Measurements from ENCODE around the gene C11orf97. TPM values are rescaled to one million over a fixed set of nuclear protein-coding genes. Genes with fewer than 3 reads are reported as not detected.

The C11orf97 gene
- polyA plus RNA-seq, 2 of the 4 experiments (the other 2 are of a cell fraction) = not detected

DNA sequence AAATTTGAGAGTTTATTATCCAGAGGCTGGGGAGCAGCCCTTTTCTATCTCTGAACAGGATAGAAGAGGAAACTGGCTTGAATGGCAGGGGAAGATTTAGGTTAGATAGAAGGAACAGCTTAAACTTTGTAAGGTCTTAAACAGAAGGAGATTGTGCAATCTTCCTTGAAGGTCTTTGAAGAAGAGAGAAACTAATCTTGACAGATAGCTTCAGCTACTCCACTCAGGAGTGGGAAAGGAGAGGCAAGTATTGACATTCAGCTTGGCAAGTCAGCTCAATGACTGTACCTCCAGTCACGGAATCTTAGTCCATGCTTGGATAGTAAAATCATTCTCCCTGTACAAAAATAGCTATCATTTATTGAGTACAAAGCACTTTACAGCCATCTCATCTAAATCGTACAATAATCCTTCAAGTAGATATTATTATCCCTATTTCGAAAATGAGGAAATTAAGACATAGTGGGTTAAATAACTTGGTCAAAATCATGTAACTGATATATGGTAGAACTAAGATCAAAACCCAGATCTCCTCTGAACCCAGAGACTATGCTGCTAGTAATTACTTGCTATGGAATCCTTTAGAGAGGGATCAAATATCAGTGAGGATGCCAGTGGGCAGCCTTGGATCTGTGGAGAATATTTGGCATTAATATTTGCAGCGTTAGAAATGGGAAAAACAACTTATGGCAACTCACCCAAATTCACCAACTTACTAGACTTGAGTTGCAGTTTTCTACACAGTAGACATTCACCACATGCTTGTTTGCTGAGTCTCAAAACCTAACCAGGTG is 14.6 kb downstream of the C11orf97 start:
- ATAC-seq = no peak
- no peak overlapping the region for H3K4me2 ChIP-seq
- DNase-seq (ENCODE audit: low read depth in 1 of 2, low spot score in 1 of 2) = no peak
- ChIA-PET CTCF (no interaction called here), POLR2A (no interaction called here)
- TF ChIP-seq BHLHE40 (IDR thresholded peaks at IDR 0.05; ENCODE audit: low read depth, low read length) (no peak), RAD21 (conservative IDR thresholded peaks at IDR 0.05 in 1 of 2, IDR thresholded peaks at IDR 0.05 in 1 of 2) (no peak), EP300 (IDR thresholded peaks at IDR 0.05) (no peak)
- TF ChIP-seq, protein P1, sequence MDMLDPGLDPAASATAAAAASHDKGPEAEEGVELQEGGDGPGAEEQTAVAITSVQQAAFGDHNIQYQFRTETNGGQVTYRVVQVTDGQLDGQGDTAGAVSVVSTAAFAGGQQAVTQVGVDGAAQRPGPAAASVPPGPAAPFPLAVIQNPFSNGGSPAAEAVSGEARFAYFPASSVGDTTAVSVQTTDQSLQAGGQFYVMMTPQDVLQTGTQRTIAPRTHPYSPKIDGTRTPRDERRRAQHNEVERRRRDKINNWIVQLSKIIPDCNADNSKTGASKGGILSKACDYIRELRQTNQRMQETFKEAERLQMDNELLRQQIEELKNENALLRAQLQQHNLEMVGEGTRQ (IDR thresholded peaks at IDR 0.05) = no peak
- TF ChIP-seq, protein P2, sequence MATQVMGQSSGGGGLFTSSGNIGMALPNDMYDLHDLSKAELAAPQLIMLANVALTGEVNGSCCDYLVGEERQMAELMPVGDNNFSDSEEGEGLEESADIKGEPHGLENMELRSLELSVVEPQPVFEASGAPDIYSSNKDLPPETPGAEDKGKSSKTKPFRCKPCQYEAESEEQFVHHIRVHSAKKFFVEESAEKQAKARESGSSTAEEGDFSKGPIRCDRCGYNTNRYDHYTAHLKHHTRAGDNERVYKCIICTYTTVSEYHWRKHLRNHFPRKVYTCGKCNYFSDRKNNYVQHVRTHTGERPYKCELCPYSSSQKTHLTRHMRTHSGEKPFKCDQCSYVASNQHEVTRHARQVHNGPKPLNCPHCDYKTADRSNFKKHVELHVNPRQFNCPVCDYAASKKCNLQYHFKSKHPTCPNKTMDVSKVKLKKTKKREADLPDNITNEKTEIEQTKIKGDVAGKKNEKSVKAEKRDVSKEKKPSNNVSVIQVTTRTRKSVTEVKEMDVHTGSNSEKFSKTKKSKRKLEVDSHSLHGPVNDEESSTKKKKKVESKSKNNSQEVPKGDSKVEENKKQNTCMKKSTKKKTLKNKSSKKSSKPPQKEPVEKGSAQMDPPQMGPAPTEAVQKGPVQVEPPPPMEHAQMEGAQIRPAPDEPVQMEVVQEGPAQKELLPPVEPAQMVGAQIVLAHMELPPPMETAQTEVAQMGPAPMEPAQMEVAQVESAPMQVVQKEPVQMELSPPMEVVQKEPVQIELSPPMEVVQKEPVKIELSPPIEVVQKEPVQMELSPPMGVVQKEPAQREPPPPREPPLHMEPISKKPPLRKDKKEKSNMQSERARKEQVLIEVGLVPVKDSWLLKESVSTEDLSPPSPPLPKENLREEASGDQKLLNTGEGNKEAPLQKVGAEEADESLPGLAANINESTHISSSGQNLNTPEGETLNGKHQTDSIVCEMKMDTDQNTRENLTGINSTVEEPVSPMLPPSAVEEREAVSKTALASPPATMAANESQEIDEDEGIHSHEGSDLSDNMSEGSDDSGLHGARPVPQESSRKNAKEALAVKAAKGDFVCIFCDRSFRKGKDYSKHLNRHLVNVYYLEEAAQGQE (IDR thresholded peaks at IDR 0.05) = no peak
- WGBS (ENCODE audit: missing lambda C conversion rate) = 51% methylated on average over 4 of the region's 4 CpGs
- no peaks in the 10 kb centered on the region for H3K9me3 ChIP-seq
- no peak overlapping the region for H3K4me3 ChIP-seq
- no peak for FAIRE-seq
- H3K27ac ChIP-seq = no peak overlapping the region
- H3K4me1 ChIP-seq = no peaks in the 10 kb centered on the region

DNA sequence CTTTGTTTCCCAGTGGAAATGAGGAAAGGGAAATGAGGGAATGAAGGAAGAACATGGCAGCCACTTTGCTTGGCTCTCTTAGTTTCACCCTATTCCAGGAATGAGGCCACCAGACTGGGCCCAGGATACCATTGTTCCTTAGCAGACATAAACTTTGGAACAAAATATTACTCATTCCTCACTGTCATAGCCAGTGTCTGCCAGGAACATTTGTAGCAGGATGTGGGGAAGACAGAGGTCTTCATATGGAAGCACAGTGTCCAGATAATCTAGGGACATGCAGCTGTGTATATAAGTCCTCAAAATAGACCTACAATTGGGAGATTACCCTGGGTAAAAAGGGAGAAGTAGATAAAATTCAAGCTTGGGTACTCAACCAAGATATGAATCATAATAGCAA is 16.3 kb downstream of the C11orf97 start:
- FAIRE-seq (no peak), DNase-seq (ENCODE audit: low read depth in 1 of 2, low spot score in 1 of 2) (no peak)
- POLR2A ChIA-PET = no interaction called here

DNA sequence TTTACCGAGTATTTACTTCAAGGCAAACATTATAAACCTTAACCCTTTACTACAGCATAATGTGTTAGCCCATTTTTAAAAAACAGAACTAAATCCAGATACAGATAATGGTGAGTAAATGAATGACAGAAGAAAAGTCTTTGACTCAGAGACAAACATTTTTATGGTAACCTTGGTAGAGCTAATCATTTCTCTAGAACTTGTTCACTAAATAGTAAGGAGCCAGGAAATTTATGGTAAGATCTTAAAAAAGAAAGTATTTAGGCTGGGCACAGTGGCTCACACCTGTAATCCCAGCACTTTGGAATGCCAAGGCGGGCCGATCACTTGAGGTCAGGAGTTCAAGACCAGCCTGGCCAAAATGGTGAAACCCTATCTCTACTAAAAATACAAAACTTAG is 19.9 kb downstream of the C11orf97 start:
- no peak for ATAC-seq
- DNase-seq (ENCODE audit: low read depth in 1 of 2, low spot score in 1 of 2) = no peak
- Histone ChIP-seq H3K4me3 (no peak overlapping the region), H3K9me3 (no peaks in the 10 kb centered on the region), H3K4me2 (no peak overlapping the region), H3K27ac (no peak overlapping the region), H3K4me1 (peaks cover 9% of the 10 kb centered on the region; the same call in 1 of the 3 replicates)
- CTCF ChIA-PET = interaction anchor here (1.0 to 2.2 kb wide), 2 partner anchors 11 to 91 kb away, joined by 3 to 10 read pairs; no protein-coding TSS in a partner anchor
- POLR2A ChIA-PET = no interaction called here
- WGBS (ENCODE audit: missing lambda C conversion rate) = 84% methylated on average over 3 of the region's 3 CpGs
- TF ChIP-seq, protein P3, sequence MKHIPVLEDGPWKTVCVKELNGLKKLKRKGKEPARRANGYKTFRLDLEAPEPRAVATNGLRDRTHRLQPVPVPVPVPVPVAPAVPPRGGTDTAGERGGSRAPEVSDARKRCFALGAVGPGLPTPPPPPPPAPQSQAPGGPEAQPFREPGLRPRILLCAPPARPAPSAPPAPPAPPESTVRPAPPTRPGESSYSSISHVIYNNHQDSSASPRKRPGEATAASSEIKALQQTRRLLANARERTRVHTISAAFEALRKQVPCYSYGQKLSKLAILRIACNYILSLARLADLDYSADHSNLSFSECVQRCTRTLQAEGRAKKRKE (CRISPR knock-in tag; IDR thresholded peaks at IDR 0.05; ENCODE audit: low read depth) = no peak
- no peak for TF ChIP-seq CHD4 (IDR thresholded peaks at IDR 0.05; ENCODE audit: borderline replicate concordance)
- TF ChIP-seq RFX5 (IDR thresholded peaks at IDR 0.05) = no peak
- TF ChIP-seq, protein P4, sequence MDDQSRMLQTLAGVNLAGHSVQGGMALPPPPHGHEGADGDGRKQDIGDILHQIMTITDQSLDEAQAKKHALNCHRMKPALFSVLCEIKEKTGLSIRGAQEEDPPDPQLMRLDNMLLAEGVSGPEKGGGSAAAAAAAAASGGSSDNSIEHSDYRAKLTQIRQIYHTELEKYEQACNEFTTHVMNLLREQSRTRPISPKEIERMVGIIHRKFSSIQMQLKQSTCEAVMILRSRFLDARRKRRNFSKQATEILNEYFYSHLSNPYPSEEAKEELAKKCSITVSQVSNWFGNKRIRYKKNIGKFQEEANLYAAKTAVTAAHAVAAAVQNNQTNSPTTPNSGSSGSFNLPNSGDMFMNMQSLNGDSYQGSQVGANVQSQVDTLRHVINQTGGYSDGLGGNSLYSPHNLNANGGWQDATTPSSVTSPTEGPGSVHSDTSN (IDR thresholded peaks at IDR 0.05) = no peak
- TF ChIP-seq EHMT2 (IDR thresholded peaks at IDR 0.05; ENCODE audit: low read depth) = no peak
- TF ChIP-seq NR3C1 (IDR thresholded peaks at IDR 0.05) = no peak
- no peak for TF ChIP-seq PHF8 (IDR thresholded peaks at IDR 0.05; ENCODE audit: borderline replicate concordance, low read depth)
- TF ChIP-seq, protein P5, sequence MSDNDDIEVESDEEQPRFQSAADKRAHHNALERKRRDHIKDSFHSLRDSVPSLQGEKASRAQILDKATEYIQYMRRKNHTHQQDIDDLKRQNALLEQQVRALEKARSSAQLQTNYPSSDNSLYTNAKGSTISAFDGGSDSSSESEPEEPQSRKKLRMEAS (IDR thresholded peaks at IDR 0.05) = no peak
- TF ChIP-seq, protein P6, sequence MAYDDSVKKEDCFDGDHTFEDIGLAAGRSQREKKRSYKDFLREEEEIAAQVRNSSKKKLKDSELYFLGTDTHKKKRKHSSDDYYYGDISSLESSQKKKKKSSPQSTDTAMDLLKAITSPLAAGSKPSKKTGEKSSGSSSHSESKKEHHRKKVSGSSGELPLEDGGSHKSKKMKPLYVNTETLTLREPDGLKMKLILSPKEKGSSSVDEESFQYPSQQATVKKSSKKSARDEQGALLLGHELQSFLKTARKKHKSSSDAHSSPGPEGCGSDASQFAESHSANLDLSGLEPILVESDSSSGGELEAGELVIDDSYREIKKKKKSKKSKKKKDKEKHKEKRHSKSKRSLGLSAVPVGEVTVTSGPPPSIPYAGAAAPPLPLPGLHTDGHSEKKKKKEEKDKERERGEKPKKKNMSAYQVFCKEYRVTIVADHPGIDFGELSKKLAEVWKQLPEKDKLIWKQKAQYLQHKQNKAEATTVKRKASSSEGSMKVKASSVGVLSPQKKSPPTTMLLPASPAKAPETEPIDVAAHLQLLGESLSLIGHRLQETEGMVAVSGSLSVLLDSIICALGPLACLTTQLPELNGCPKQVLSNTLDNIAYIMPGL (CRISPR knock-in tag; IDR thresholded peaks at IDR 0.05; ENCODE audit: borderline replicate concordance) = no peak
- no peak for TF ChIP-seq NPAS2 (CRISPR knock-in tag; IDR thresholded peaks at IDR 0.05; ENCODE audit: borderline replicate concordance)
- no peak for TF ChIP-seq SMC3 (IDR thresholded peaks at IDR 0.05)
- TF ChIP-seq, protein P7, sequence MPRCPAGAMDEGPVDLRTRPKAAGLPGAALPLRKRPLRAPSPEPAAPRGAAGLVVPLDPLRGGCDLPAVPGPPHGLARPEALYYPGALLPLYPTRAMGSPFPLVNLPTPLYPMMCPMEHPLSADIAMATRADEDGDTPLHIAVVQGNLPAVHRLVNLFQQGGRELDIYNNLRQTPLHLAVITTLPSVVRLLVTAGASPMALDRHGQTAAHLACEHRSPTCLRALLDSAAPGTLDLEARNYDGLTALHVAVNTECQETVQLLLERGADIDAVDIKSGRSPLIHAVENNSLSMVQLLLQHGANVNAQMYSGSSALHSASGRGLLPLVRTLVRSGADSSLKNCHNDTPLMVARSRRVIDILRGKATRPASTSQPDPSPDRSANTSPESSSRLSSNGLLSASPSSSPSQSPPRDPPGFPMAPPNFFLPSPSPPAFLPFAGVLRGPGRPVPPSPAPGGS (IDR thresholded peaks at IDR 0.05) = no peak
- no peak for TF ChIP-seq ZC3H11A (IDR thresholded peaks at IDR 0.05)
- no peak for TF ChIP-seq FOSB (CRISPR knock-in tag; IDR thresholded peaks at IDR 0.05)
- no peak for TF ChIP-seq MAZ (IDR thresholded peaks at IDR 0.05; ENCODE audit: borderline replicate concordance, low read depth, low read length)
- TF ChIP-seq FOXS1 (CRISPR knock-in tag; IDR thresholded peaks at IDR 0.05) = no peak
- no peak for FAIRE-seq

More for the DNA sequence above, 16.3 kb downstream of the C11orf97 start:
- H3K9me3 ChIP-seq = no peaks in the 10 kb centered on the region
- H3K27ac ChIP-seq = no peak overlapping the region
- no peaks in the 10 kb centered on the region for H3K4me1 ChIP-seq
- TF ChIP-seq RFX5 (IDR thresholded peaks at IDR 0.05) = no peak
- no peak for TF ChIP-seq SREBF2 (IDR thresholded peaks at IDR 0.05)
- no peak for ATAC-seq
- H3K4me3 ChIP-seq = no peak overlapping the region
- CTCF ChIA-PET = no interaction called here
- H3K4me2 ChIP-seq = no peak overlapping the region

All from A549 (cell line).